ENCODE data around the gene USP35.

Gene USP35

DNA sequence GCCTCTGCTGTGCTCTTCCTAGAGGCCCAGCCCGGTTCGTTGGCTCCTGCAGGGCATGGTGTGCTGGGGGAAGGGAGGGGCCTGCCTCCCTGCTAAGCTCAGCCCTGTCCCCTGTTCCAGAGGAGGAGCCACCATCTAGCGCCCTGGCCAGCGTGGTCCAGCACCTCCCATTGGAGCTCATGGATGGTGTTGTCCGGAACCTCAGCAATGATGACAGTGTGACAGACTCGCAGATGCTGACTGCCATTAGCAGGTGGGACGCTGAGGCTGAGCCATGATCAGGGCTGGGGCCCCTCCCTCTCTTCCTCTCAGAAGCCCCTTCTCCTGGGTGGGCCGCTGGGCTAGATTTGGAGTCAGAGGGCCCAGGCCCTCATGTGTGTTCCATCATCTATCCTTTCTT, 9.1 kb downstream of the USP35 start:
- DNase-seq = no peak

DNA sequence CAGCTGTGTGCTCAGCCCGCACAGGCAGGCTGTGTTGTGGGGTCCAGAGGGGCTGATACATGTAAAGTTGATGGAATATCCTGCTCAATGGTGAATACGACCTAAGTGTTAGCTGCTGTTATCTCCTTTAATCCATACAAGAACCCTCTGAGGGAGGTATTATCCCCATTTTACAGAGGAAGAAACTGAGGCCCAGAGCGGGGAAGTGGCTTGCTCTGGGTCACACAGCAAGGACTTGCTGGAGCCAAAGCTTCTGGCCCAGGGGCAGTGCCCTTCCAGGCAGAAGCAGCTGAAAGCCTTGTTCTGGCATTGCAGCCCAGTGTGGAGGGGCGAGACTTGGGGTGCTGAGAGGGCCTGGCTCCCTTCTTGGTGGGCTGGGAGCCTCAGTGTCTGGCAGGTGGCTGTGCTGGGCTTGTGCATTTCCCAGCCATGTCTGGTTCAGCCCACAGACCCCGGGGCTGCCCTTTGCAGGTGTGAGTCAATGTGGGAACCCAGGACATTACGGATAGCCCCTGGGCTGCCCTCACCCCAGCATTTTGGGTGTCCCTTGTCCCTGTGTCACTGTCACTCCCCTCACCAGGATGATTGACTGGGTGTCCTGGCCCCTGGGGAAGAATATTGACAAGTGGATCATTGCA, 10.4 kb downstream of the USP35 start:
- DNase-seq = no peak

DNA sequence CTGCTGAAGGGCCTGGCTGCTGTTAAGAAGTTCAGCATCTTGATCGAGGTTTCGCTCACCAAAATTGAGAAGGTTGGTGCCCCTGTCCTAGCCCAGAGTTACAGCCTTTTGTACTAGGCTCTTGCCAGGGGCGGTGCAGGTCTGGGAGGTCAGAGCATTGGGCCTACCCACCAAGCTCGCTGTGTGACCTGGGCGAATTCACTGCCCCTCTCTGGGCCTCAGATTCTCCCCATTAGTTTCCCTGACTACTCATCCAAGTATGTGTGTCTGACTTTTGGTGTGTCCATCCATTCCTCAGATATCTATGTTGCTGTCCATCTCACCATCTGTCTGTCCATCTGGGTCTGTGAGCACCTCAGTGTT, 10.9 kb downstream of the USP35 start:
- DNase-seq = no peak

DNA sequence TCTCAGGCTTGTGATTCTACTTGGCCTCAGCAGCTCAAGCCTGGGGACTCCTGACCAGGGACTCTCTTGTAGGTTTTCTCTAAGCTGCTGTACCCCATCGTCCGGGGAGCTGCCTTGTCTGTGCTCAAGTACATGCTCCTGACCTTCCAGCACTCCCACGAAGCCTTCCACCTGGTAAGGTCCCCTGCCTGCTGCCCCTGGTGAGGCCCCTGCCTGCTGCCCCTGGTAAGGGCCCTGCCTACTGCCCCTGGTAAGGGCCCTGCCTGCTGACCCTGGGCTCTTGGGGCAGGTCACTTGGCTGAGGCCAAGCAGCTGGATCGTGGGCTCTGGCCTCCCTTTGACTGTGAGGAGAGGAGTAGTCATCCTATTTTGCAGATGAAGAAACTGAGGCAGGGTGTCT, 11.3 kb downstream of the USP35 start:
- DNase-seq = no peak

DNA sequence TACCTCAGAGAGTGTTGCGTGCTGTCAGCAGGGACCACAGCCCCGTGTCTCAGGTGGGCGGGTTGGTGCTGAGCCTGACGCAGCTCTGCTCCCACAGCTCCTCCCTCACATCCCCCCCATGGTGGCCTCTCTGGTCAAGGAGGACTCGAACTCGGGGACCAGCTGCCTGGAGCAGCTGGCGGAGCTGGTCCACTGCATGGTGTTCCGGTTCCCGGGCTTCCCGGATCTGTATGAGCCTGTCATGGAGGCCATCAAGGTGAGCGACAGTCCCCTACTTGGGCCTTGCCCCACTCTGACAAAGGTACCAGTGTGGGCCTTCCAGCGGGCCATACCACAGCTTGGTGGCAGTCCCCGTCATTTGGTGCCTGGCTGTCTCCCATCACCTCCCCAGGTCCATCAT, 11.8 kb downstream of the USP35 start:
- no peak for DNase-seq

DNA sequence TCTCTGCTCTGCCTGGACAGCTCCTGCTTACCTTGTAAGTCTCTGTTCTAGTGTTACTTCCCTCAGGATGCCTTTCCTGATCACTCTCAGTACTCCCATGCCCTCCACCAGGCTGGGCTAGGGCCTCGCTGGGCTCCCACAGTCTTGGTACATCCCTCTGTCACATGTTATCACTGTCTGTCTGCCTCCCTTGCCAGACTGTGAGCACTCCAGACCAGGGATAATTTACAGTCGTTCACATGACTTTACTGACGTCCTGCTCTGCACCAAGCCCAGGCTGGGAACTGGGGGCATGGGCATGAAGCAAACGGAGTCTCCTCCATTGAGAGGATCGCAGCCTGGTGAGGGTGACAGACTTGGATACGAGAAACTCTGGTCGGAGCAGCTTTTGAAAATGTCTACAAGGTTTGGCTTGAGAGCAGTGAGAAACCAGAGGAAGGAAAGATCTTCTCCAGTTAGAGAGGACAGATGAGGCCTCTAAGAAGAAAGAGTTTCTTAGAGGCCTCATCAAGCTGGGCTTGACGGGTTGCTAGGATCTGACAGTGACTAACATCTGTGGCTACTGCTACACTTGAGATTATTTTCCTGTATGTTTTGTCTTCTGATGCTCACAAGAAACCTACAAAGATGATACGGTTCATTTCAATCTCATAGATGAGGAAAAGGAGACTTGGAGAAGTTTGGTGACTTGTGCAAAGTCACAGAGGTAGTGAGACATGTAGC, 12.5 kb downstream of the USP35 start:
- DNase-seq = no peak

DNA sequence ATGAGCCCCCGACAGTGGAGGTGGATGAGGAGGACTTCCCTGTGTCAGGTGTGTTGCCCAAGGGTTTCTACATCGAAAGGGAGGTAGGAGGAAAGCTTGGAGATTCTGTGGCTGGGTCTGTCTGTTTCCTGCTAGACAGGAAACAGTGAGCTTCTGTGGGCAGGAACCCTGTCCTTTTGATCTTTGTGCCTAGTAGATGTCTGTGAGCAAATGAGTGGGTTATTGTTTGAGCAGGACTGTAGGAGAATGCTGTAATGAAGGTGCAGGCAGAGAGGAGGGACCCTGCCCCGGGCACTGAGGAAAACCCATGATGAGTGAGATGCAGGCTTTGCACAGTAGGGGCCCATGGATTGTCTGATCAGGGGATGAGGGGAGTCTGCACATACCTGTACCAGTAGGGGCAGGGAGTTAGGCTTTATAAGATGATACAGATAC, 14.0 kb downstream of the USP35 start:
- no peak for DNase-seq

DNA sequence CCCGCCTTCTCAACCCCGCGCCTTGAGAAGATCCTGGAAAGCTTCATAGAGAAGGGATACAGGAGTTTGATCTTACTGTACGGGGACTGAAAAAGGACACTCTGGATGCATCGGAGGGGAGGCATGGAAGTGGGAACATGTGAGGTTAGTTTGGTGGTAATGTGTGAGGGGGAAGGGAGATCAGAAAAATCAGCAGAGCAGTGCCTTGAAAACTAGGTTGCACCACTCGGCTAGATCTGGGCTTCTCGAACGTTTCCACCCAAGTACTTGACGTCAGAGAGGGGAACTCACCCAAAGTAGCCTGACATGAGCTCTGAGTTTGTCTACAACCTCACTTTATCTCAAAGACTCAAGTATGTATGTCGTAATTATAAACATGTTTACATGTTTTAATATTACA, 14.5 kb downstream of the USP35 start:
- no peak for DNase-seq

DNA sequence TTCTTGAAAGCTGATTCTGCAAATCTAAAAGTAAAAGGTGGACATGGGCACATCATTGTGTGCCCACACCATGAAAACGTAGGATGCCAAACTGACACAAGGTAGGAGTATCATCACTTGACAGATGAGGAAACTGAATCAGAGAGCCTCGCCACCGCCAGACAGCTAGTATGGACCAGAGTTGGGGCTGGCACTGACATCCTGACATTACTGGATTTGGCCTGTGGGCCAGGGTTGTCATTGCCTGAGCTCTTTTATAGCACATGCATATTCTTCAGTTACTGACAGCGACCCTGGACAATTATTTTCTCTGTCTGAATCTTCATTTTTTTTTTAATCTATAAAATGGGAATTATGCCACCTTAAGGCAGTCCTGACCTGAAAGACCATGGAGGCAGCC, 16.5 kb downstream of the USP35 start:
- no peak for DNase-seq

DNA sequence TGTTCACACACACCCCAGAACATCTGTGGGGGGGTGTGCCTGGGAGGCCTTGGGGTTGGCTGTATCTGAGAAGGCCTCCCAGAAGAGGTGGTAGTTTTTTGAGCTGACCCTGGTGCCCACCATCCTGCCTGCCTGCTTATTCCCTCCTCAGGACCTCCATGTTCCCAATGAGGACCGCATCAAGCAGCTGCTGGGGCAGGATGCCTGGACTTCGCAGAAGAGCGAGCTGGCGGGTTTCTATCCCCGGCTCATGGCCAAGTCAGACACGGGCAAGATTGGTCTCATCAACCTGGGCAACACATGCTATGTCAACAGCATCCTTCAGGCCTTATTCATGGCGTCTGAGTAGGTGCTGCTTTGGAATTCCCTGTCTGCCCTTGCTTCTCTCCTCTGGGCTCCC, 17.0 kb downstream of the USP35 start:
- no peak for DNase-seq

DNA sequence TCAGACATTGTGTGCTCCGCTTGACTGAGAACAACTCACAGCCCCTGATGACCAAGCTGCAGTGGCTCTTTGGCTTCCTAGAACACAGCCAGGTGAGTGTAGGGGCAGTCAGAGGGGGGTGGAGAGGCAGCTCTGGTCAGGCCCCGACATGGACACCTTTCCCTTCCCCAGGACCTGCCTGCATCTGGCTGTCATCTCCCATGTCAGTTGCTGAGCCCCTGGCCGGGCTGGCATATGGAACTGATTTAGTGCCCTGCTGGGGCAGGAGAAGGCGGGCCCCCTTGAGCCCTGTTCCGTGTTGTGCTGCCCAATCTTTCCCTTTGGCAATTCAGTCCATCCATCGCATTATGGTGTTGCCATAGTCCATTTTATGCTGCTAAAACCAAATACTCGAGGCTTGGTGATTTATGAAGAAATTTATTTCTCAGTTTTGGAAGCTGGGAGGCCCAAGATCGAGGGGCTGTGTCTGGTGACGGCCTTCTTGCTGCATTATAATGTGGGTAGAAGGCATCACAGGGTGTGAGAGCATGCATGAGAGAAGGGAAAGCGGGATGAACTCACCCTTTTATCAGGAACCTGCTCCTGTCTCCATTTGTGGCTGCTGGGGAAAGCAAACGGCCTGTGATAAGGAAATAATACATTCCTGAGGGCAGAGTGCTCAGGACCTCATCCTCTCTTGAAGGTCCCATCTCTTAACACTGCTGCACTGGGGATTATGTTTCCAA, 19.0 kb downstream of the USP35 start:
- DNase-seq = no peak

DNA sequence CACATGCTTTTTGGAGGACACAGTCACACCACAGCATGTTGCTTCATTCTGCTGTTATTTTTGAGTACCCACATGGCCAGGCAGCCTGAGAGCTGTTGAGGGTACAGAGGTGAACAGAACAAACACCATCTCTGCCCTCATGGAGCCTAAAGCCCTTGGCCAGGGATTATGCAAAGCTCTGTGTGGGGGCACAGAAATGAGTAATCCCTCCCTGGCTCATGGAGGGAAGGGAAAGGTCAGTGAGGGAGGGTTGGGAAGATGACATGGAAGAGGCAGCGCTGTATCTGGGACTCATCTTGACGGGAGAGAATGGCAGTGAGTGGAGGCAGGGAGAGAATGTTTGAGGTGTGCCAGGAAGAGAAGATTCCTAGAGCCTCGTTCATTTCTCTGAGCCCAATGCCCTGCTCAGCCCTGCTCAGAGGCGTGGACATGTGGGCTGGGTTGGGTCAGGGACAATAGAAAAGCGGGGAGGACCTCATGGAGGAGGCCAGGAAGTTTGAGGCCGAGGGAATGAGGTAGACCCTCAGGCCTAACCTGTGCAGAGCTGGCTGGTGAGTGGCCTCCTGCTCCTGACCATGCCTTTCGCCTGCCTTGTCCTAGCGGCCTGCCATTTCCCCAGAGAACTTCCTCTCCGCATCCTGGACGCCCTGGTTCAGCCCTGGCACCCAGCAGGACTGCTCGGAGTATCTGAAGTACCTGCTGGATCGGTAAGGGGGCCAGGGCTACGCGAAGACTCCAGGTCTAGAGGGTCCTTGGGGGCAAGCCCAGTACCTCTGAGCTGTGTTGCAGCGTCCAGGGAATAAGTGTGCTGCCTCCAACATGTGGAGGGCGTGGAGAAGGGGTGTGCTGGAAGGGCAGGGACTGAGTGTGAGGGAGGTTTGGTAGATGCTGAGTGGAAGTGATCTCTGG, 19.8 kb downstream of the USP35 start:
- no peak for DNase-seq

DNA sequence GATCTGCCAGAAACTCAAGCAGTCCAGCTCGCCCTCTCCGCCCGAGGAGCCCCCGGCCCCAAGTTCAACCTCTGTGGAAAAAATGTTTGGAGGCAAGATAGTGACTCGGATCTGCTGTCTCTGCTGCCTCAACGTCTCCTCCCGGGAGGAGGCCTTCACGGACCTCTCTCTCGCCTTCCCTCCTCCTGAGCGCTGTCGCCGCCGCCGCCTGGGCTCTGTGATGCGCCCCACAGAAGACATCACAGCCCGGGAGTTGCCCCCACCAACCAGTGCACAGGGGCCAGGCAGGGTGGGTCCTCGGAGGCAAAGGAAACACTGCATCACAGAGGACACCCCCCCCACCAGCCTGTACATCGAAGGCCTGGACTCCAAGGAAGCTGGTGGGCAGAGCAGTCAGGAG, 20.8 kb downstream of the USP35 start:
- DNase-seq = no peak

DNA sequence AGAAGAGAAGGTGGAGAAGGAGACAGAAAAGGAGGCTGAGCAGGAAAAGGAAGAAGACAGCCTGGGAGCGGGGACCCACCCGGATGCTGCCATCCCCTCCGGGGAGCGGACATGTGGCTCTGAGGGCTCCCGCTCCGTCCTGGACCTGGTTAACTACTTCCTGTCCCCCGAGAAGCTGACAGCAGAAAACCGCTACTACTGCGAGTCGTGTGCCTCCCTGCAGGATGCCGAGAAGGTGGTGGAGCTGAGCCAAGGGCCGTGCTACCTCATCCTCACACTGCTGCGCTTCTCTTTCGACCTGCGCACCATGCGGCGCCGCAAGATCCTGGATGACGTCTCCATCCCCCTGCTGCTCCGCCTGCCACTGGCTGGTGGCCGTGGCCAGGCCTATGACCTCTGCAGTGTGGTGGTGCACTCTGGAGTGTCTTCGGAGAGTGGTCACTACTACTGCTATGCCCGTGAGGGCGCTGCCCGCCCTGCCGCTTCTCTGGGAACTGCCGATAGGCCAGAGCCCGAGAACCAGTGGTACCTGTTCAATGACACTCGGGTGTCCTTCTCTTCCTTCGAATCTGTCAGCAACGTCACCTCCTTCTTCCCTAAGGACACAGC, 21.4 kb downstream of the USP35 start:
- no peak for DNase-seq

DNA sequence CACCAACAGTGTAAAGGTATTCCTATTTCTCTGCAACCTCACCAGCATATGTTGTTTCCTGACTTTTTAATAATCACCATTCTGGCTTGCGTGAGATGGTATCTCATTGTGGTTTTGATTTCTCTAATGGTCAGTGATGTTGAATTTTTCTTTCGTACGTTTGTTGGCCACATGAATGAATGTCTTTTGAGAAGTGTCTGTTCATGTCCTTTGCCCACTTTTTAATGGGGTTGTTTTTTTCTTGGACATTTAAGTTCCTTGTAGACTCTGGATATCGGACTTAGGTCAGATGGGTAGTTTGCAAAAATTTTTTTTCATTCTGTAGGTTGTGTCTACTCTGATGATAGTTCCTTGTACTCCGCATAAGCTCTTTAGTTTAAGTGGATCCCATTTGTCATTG, 22.8 kb downstream of the USP35 start:
- no peak for DNase-seq

DNA sequence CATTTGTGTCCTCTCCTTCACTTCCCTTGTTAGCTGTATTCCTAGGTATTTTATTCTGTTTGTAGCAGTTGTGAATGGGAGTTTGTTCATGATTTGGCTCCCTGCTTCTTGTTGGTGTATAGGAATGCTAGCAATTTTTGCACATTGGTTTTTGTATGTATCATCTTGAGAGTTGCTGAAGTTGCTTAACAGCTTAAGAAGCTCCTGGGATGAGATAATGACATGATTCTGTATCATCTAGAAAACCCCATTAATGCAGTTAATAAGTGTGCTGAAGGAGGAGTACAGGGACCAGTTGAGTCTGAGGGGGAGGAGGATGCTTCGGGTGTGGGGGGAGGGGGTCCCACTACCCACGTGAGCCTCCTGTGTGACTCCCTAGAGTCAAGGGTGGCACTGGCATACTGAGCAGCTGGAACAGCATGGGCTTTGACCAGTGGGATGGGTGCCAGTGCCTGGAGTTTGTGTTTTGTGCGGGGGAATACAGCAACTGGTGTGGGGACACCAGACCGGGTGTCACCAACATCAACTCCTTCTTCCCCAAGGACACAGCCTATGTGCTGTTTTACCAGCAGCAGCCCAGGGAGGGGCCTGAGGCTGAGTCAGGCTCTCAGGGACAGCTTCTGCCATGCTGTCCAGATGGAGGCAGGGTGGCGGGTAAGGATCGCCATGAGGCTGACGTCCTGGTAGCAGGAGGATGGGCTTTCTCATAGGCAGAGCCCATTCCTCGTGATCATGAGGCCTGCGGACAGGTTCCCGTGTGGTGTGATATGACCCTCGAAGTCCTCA, 24.1 kb downstream of the USP35 start:
- DNase-seq = peak in 17 of 56 donors; percentile 11 to 64 (median 23)

DNA sequence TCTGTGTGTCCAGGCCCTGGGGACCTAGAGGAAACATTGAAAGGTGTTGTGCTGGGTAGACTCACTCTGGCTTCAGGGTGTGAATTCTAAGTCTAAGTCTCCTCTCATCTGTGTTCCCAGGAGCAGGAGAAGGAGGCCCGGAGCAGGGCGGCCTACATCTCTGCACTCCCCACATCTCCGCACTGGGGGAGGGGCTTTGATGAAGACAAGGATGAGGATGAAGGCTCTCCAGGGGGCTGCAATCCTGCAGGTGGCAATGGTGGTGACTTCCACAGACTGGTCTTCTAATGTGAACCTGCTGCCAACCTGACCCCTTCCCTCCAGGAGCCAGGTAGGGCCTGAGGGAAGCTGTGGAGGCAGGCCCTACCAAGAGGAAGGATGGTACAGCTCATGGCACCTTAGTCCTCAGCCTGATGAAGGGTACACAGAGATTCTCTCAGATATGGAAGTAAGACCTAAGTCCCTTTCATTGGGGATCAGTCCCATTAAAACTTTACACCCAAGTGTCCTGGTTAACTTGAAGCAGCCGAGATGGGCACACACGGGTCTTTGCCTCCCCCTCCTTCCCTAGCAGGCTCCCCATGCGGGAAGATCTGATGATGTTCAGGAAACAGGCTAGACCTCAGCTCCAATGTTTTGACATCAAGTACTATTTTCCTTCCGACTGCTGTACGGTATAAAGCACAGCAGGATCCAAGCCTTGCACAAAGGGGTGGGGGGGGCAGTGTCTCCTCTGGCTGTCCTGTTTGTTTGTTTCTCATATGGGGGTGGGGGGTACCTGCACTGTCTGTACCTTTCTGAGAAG, 25.0 kb downstream of the USP35 start:
- no peak for DNase-seq

DNA sequence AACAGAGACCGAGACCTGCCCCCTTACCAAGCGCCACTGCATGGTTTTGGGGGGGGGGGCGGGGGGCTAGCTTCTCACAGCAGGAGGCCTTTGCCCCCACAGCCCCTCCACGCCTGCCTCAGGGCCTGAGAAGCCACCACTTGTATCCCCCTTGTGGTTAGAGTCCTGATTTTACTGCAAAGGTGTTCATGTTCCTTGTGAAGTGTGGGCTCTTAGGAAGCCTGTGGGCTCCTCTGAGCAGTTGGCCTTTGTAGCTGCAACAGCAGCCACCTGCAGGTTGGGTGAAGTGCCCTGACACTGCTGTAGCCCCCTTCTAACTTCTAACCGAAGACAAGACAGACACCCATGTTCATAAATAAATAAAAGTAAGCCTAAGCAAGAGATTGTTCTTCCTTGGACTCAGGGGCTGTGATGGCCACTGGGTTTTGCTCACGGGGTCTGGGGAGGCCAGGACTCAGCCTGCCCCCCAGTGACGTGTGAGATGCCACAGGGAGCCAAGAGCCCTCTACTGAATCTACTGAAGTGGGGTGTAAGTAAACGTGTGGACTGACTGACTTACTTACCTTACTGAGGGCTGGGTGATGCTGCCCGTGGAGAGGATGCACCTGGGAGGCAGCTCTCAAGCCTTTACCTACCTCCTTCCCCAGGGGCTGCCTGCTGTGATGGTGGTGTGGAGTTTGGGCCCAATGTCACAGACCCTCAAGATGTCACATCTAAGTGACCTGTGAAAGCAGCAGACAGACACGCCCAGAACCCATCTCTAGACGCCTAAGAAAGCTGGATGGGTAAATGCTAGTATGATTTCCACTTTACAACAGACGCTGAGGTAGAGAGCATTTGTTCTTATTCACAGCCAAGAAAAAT, 25.8 kb downstream of the USP35 start:
- DNase-seq = no peak

DNA sequence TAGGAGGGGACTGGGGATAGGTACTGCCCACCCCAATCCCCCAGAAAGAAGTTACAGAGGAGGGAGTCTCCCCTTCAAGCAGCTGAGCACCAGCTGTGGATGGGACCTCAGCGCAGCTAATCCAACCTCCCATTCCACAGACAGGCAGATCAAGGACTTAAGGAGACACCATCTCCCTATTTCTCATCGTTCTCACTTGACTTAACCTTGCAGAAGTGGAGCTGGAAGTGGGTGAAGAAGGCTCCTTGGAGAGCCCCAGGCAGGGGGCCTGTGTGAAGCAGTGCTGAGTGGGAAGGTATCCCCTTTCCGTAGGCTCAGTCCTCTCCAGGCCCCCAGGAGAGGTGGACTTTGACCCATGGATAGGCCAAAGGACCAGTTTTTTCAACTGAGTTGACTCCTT, 27.3 kb downstream of the USP35 start:
- DNase-seq = no peak
